Osteoblast (primary cell): ENCODE measurements around the gene KCTD20. TPM values are rescaled to one million over a fixed set of nuclear protein-coding genes. Genes with fewer than 3 reads are reported as not detected.

Experiments
- DNase-seq: peaks from one replicate; pipeline ENCODE4 v3.0.0; 2011; ENCODE audit warnings: low spot score, mixed read lengths; ENCODE audit not compliant: insufficient read length; ENCODE audit errors: missing footprints
- H2AFZ ChIP-seq: 2 replicates; pipeline ENCODE4 v1.6.0; 2011; ENCODE audit warnings: mild to moderate bottlenecking, low read length
- H3K27ac ChIP-seq: 2 replicates; pipeline ENCODE4 v1.5.1; 2011; ENCODE audit warnings: mild to moderate bottlenecking, low read depth, low read length, moderate library complexity
- H3K27me3 ChIP-seq: 2 replicates; pipeline ENCODE4 v1.6.0; 2012; ENCODE audit warnings: mild to moderate bottlenecking, control low read depth, inconsistent platforms, low read length, moderate library complexity; ENCODE audit not compliant: insufficient read depth
- H3K36me3 ChIP-seq: 2 replicates; pipeline ENCODE4 v1.5.1; 2011; ENCODE audit warnings: mild to moderate bottlenecking, low read length, control low read depth, moderate library complexity; ENCODE audit not compliant: insufficient read depth
- H3K4me1 ChIP-seq: 2 replicates; pipeline ENCODE4 v1.5.1; 2011; ENCODE audit warnings: mild to moderate bottlenecking, low read length, control low read depth, moderate library complexity; ENCODE audit not compliant: insufficient read depth
- H3K4me2 ChIP-seq: 2 replicates; pipeline ENCODE4 v1.6.0; 2011; ENCODE audit warnings: mild to moderate bottlenecking, low read length; ENCODE audit not compliant: insufficient read depth
- H3K4me3 ChIP-seq: fragments of 200-600 bp; sonication (generic); 3 replicates; pipeline ENCODE4 v1.5.1; 2012; ENCODE audit warnings: mild to moderate bottlenecking, low read length, inconsistent platforms; ENCODE audit not compliant: insufficient read depth
- H3K79me2 ChIP-seq: 2 replicates; pipeline ENCODE4 v1.6.0; 2012; ENCODE audit warnings: mild to moderate bottlenecking, low read length, control low read depth, inconsistent platforms; ENCODE audit not compliant: insufficient read depth
- H3K9me3 ChIP-seq: 2 replicates; pipeline ENCODE4 v1.5.1; 2011; ENCODE audit warnings: low read depth, low read length, control low read depth
- H4K20me1 ChIP-seq: 2 replicates; pipeline ENCODE4 v1.6.0; 2012; ENCODE audit warnings: mild to moderate bottlenecking, low read length, control low read depth; ENCODE audit not compliant: insufficient read depth
- total RNA-seq: library from RNA; depleted of rRNA; stranded (reverse); fragments of >200 nt; gene quantifications from 2 replicates; pipeline ENCODE4 v1.2.3, GENCODE V29; 2012
- TF ChIP-seq, protein P1 (sequence below): IDR thresholded peaks from 2 replicates; pipeline ENCODE4 v1.5.1; 2011; ENCODE audit warnings: mild to moderate bottlenecking, low read depth, low read length, moderate library complexity; ENCODE audit errors: extremely low read depth

KCTD20 gene
- total RNA-seq, 1 donor, result 210 TPM

DNA sequence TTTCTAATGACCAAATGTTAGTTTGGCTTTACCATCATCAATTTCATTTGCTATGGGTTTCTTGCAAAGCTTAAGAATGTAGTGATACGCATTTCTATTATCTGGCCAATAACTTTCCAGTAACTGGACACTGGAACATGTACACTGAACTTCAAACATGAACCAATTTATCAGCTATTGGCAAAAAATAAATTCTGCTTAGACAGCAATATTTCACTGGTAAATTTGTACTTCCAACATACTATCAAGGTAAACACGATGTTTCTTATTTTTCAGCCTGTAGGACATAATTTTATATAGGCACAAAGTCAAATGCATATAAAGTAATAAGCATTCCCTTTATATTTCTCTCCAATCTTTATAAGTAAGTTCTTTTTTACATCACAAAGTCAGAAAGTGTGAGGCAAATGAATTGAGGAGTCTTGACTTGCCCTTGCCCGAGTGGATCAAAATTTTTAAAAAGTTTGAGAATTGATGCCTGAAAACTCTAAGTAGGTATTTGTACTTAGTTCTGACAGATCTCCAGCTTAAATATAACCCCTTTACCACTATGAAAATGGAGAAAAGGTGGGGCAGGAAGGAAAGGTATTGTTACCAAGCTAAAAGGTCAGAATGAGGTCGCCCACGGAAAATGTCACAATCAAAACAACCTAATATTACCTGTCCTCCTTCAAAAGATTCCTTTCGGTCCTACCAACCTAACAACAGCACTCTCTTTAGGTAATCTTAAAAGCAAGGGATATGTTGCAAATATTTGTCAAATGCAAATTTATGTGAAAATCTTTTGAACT, 63.1 kb downstream of the KCTD20 start:
- H3K9me3 ChIP-seq, result no peaks in the 10 kb centered on the region
- no peaks in the 10 kb centered on the region for H3K27me3 ChIP-seq
- no peak for DNase-seq
- no peaks in the 10 kb centered on the region for H3K79me2 ChIP-seq
- no peaks in the 10 kb centered on the region for H3K4me1 ChIP-seq
- H2AFZ ChIP-seq, result no peak overlapping the region
- no peak overlapping the region for H3K4me2 ChIP-seq
- H4K20me1 ChIP-seq, result no peaks in the 10 kb centered on the region
- H3K27ac ChIP-seq, result no peak overlapping the region
- H3K36me3 ChIP-seq, result peaks cover 40% of the 10 kb centered on the region
- no peak overlapping the region for H3K4me3 ChIP-seq
- TF ChIP-seq, protein P1, sequence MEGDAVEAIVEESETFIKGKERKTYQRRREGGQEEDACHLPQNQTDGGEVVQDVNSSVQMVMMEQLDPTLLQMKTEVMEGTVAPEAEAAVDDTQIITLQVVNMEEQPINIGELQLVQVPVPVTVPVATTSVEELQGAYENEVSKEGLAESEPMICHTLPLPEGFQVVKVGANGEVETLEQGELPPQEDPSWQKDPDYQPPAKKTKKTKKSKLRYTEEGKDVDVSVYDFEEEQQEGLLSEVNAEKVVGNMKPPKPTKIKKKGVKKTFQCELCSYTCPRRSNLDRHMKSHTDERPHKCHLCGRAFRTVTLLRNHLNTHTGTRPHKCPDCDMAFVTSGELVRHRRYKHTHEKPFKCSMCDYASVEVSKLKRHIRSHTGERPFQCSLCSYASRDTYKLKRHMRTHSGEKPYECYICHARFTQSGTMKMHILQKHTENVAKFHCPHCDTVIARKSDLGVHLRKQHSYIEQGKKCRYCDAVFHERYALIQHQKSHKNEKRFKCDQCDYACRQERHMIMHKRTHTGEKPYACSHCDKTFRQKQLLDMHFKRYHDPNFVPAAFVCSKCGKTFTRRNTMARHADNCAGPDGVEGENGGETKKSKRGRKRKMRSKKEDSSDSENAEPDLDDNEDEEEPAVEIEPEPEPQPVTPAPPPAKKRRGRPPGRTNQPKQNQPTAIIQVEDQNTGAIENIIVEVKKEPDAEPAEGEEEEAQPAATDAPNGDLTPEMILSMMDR, result no peak

DNA sequence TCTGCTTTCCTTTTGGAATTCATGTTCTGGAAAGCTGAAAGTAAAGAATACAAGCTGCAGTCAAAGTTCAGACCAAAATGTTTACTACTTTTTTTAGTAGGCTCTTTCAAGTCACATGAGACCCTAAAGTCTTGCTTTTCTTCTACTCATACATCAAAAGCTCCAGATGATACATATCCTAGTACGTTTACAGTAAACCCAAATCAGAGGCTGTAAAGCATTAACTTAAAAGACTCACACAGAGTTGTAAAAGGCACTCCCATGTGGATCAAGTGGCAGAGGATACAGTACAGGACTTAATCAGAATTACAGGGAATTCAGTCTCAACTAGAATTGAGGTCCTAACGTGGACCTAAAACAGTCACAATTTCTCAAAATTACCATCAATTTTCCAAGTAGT, 63.8 kb downstream of the KCTD20 start:
- Histone ChIP-seq H3K9me3 (no peaks in the 10 kb centered on the region), H3K4me2 (no peak overlapping the region), H3K27ac (no peak overlapping the region), H4K20me1 (no peaks in the 10 kb centered on the region), H3K4me1 (no peaks in the 10 kb centered on the region), H3K36me3 (peaks cover 45% of the 10 kb centered on the region), H3K4me3 (no peak overlapping the region), H3K27me3 (no peaks in the 10 kb centered on the region), H2AFZ (no peak overlapping the region), H3K79me2 (no peaks in the 10 kb centered on the region)
- DNase-seq, result no peak
- TF ChIP-seq, protein P1, result no peak

DNA sequence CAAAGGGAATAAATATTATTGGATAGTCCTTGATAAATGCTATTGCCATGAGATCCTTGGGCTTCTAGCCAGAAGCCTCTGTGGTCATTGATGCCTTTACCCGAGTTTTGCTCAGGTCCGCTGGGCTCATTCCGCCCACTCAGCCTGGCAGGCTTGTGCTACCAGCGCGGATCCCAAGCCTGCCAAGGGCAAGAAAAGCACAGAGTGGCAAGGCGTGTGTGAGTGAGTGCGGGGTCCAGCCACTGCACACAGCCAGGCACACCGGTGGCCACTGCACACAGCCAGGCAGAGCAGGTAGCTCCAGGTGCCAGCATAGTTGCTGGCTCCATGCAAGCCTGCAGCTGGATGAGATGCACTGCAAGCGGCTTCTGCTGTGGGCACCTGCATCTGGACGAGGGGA, 65.7 kb downstream of the KCTD20 start:
- no peak for DNase-seq
- peaks cover 51% of the 10 kb centered on the region for H3K36me3 ChIP-seq
- no peak overlapping the region for H2AFZ ChIP-seq
- H3K4me3 ChIP-seq, result no peak overlapping the region
- no peaks in the 10 kb centered on the region for H3K79me2 ChIP-seq
- no peaks in the 10 kb centered on the region for H3K4me1 ChIP-seq
- no peak overlapping the region for H3K27ac ChIP-seq
- H4K20me1 ChIP-seq, result no peaks in the 10 kb centered on the region
- H3K27me3 ChIP-seq, result no peaks in the 10 kb centered on the region
- no peaks in the 10 kb centered on the region for H3K9me3 ChIP-seq
- H3K4me2 ChIP-seq, result no peak overlapping the region
- TF ChIP-seq, protein P1, result no peak

DNA sequence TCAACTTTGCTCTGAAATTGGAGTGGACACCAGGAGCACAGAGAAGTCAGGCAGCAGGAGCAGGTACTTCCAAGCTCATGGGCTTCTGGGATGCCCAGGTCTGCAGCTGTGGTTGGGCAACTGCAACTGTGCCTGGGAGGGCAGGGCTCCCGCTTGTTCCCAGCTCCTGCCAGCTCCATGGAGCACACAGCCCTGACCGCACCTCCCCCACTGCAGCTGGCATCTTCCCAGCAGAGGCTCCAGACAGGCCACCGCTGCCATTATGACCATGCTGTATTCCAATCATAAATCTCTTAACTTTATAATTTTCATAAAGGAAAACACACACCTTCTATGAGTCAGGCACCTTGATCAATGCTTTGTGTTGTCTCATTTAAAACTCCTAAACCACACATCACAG, 67.6 kb downstream of the KCTD20 start:
- Histone ChIP-seq H3K27me3 (no peaks in the 10 kb centered on the region), H3K4me3 (no peak overlapping the region), H2AFZ (no peak overlapping the region), H3K9me3 (no peaks in the 10 kb centered on the region), H3K27ac (no peak overlapping the region), H4K20me1 (no peaks in the 10 kb centered on the region), H3K36me3 (peaks cover 46% of the 10 kb centered on the region), H3K4me1 (no peaks in the 10 kb centered on the region), H3K79me2 (no peaks in the 10 kb centered on the region), H3K4me2 (no peak overlapping the region)
- no peak for DNase-seq
- TF ChIP-seq, protein P1, result no peak
